Stimulated activated CD8-positive, alpha-beta memory T cell treated with anti-CD3 and anti-CD28 coated beads, Interleukin-4, amount 100 ng/mL, for 24 hours (primary cell): Measurements from ENCODE around the gene MDFIC2.
"Not testable (repeated sequence)": the region's sequence is repeated elsewhere in the genome, so short reads cannot be mapped to it uniquely, and the experiment has no call there.

Experiments used
- DNase-seq: peaks from one replicate; pipeline ENCODE4 v3.0.0-alpha.2; 2020; ENCODE audit warnings: low read depth

MDFIC2 gene

DNA sequence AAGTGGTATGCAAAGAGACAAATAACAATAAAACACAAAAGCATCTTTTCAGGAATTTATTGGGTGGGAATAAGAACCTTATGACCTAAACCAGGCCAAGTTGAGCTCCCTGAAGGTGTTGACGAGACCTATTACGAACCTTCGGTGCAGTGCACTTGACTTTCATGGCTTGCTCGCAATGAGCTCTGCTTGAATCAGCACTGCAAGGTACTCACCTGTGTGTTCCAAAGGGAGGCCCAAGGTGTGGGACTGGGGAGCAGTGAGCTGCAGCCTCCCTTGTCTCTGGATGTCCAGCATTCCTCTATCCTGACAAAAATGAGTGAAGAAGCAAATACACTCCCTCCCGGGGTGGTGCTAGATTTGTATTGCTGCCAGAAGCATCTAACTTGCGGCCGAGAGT is at the start of gene MDFIC2:
Gene MDFIC2, minus strand, starts transcription at position 303 of the 400 bp plus-strand sequence. CDS start 665 bp downstream, outside the sequence.
- no peak for DNase-seq

DNA sequence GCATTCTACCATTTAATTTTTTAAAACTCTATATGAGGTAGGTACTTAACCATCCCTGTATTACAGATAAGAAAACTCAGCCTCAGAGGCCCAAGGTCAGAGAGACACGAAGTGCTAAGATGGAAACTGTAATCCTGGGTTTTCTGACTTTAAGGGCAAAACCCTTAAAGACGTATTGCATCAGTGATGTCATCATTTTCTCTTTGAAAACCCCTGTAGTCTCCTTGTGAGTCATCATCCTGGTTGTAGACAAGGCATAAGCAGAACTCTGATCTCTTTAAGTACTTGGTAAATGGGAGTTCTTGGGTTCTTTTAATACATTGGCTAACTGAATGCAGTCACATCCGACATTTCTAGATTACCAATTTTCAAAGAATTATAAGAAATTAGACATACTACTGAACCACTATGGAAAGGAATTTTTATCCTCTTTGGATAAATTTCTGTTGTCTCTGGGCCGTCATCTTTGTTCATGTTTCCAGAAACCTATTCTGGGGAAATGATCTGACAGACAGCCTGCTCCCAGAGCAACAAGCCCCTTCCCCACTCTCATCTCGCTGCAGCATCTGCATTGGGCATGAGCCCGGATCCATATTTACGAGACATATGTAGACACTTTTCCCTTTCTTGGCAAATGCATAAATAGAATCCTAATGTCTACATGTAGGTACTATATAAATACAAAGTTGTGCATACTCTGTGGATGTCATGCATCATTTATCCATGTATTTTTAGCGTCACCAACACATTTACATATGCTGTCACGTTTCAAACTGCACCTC is 48.7 kb upstream of the MDFIC2 start:
- DNase-seq = no peak

DNA sequence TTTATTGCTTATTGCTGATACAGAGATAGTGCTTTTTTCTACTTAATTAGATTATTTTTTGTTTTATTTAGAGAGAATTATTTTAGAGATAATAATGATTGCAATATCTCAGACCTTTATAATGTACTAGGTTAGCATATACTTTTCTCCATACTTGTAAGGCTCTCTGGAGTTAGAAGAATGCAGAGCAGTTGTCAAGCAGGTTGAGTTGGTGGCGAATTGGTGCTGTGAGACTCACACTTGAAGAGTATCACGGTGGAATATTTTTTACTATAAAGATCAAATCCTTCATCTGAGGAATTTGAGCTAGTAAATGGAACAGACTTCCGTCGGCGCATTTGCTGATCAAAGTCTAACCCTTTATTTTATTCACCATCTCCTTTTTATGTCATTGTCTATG is 47.3 kb upstream of the MDFIC2 start:
- no peak for DNase-seq

DNA sequence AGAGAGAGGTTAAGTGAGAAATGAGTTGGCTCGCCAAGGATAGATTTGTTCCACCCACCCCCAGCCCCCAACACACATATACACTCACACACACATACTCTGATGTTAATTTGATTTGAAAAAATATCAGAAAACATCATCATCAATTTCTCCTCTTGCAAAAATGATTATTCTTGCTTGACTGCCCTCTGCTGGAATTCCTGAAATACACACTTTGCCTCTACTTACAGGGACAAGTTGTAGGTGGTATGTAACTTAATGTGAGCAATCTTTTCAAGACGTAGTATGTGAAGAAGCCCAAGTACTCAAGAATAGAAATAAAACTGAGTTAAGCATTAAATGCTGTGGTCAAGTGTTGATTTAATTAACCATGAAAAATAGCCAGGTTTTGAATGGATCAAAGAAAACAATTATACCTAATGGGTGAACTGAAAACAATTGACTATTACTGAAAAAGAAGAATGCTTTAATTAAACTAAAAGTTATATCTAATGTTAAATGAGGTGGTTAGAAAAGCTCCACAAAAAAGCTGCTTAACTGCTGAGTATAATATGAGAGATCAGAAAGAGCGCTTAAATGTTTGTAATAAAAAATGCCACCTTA is 46.6 kb upstream of the MDFIC2 start:
- no peak for DNase-seq

DNA sequence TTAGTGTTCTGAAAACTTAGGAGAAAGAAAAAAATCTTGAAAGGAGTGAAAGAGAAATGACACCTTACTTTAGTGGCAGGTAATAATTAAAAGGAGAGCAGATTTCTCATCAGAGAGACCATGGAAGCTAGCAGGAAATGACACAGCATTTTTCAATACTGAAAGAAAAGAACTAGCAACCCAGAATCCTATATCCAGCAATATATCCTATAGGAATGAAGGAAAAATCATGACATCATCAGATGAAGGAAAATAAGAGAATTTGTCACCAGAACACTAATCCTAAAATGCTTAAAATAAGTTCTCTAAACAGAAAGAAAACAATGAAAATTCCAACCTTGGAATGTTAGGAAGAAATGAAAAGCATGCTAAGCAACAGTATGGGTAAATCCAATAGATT is 39.8 kb upstream of the MDFIC2 start:
- no peak for DNase-seq

DNA sequence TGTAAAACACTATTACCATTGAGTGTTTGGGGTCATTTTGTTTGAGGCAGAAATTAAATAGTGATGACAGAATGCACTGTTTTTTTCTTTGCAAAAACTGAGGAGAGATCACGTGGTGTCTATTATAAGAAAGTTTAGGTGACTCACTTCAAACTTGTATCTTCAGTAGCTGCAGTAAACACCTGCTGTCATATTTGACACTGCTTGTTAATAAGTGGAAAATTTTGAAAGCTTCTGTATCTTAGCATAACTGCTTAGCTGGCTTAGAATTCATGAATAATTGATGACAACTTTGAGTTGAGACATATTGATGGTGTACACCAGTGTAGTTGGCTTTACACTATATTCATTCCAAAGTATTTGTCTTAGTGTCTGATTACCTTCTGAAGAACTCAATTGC is 29.7 kb upstream of the MDFIC2 start:
- DNase-seq = no peak

DNA sequence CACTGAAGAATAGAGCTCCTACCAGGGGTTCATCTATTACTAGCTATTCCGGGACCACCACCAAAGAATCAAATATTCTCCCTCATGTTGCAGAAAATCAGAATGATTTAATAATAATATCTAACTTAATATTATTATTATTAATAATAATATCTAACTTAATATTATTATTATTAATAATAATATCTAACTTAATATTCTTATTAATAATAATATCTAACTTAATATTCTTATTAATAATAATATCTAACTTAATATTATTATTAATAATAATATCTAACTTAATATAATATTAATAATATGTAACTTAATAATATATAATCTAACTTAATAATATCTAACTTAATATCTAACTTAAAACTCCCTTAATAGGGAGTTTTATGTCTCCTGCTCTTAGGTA is 24.4 kb upstream of the MDFIC2 start:
- DNase-seq = not testable (repeated sequence)

DNA sequence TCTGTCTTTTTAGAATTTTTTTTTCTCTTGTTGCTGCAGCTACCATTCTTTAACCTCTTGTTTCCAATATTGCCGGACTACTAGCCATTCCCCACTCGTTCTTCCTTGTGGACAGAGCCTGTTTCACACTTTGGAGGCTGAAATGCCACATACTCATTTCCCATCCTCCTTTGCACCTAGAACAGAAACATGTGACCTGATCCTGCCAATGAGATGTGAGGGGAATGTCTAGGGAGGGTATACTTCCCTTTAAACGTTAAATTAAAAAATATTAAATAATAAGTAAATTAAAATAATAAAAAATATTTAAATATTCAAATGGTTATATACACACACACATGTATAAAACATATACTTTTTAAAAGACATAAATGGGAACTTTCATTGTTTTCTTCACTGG is 20.6 kb upstream of the MDFIC2 start:
- no peak for DNase-seq

DNA sequence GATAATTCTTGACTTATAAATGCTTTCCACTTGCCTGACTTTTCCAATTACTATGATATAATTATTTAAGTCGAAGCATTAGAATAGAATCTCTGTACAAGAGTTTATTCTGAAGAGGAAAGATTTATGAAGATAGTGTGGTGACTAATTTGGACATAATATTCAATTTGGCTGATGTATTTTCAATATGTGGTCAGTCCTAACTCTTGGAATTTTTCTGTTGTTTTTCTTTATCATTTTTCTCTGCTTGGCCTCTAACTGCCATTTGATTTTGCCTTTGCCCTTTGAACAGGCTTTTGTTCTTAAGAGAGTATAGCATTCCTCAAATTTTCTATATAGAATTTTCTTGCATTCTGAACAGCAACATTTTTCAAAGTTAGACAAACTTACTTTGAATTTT is 2.6 kb upstream of the MDFIC2 start:
- DNase-seq = no peak

DNA sequence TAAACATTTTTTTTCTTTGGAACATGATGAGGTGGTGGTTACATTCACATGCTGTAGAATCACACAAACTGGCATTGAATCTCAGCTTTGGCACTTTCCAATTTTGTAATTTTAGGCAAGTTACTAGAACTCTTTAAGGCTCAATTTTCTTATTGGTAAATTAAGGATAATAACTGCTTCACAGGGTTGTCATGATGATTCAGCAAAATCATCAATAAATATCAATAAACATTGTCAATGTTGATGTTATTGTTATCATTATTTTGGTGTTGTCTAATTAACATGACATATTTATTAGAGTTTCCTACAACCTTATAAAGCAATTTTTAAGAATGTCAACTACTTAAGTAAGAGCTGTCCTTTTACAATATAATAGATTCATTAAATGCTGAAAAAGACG is 1.6 kb downstream of the MDFIC2 start:
- no peak for DNase-seq

DNA sequence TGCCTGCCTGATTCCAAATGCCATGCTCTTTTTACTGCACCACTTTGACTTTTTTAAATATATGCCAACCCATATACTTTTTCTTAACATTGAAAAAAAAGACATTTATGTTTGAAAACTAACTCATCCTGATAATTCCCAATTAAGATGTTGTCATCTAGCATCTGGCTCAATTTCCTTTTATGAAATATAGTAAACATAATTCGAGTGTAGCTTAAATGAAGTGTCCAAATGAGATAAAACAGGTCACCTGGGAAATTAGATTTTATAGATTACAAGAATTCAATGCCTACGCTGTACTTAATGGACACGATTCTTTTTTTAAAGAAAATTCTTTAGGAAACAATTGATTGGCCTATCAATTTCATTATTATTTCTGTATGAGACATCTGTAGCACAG is 2.8 kb downstream of the MDFIC2 start:
- no peak for DNase-seq

DNA sequence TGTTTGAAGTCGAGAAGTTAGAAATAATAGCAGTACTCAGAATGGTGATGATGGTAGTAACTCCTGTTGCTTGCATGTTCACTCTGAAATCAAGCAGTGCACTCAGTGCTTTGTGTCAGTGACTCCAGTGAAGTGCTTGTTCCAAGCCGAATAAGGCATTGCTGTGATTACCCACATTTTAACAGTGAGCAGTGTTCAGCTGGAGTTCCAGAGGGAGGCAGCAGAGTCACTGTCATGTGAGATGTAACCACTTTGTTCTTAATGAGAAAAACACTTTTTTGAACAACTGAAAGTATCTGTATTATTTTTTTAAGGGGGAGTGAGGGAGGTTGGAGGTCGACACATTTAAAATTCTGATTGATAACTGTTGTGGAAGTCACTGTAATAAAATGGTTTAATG is 3.7 kb downstream of the MDFIC2 start:
- no peak for DNase-seq

DNA sequence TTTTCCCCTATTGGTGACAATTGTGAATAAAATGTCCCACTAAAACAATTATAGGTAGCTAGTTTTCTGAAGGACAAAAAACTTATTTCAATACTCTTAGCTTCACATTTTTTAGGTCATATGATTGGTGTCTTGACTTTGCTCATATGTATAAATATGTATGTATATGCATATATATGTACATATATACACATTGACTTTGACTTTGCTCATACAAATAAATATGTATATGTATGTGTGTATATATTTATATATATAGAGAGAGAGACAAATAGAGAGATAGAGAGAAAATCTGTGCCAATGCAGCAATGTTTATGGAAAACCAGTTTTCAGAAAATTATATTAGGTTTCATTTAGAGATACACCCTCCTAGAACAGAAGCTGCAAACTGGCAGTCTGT is 5.7 kb downstream of the MDFIC2 start:
- no peak for DNase-seq

DNA sequence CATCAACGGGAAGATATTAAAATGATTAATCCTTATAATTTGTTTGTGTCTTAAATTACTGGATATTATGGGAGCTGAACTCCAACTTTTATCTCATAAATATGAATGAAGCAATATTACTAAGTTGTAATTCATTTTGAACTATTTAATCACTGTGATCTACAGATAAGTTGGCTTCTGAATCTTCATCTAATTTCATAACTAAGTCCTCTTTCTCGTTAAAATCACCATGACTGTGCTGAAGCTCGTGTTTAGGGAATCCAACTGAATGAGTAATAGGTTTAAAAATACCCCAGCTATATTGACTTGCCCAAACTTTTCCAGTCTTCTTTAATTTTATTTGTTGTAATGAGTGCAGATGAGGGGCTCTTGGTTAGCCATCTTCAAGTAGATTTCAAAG is 14.1 kb downstream of the MDFIC2 start:
- DNase-seq = no peak

DNA sequence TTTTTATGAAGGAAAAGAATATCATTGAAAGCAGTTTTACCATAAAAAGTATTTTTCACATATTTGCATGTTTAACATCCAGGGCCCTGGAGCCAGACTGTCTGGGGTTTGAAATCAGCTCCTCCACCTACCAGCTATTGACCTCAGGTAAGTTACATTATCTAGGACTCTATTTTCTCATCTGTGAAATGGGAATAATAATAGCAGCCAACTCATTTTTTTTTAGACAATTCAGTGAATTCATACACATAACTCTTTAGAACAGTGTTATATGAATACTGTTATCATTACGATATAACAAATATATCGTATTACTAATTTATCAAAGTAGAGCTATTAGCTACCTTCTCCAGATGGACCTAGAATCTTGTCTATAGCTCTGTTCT is 21.3 kb downstream of the MDFIC2 start:
- no peak for DNase-seq

DNA sequence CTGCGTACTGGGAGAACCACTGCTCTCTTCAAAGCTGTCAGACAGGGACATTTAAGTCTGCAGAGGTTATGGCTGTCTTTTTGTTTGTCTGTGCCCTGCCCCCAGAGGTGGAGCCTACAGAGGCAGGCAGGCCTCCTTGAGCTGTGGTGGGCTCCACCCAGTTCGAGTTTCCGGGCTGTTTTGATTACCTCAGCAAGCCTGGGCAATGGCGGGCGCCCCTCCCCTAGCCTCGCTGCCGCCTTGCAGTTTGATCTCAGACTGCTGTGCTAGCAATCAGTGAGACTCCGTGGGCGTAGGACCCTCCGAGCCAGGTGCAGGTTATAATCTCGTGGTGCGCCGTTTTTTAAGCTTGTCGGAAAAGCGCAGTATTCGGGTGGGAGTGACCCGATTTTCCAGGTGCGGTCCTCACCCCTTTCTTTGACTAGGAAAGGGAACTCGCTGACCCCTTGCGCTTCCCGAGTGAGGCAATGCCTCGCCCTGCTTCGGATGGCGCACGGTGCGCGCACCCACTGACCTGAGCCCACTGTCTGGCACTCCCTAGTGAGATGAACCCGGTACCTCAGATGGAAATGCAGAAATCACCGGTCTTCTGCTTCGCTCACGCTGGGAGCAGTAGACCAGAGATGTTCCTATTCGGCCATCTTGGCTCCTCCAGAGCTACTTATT is 21.9 kb downstream of the MDFIC2 start:
- not testable (repeated sequence) for DNase-seq

DNA sequence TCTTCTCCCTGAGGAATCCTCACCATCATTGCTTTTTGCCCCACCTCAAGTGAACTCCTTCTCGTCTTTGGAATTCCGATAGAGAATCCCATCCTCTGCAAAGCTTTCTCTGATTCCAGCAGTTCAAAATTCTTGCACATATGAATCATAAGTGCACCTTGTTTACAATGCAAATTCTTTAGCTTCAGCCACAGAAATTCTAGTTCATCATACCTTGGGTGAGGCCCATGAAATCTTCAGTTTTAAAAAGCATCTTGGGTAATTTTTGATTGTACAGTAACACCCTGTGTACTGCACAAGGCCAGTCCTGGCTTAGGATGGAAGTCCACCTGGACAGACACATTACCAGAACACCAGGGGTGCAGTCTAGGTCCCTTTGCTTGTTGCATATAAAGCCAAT is 30.8 kb downstream of the MDFIC2 start:
- DNase-seq = no peak

DNA sequence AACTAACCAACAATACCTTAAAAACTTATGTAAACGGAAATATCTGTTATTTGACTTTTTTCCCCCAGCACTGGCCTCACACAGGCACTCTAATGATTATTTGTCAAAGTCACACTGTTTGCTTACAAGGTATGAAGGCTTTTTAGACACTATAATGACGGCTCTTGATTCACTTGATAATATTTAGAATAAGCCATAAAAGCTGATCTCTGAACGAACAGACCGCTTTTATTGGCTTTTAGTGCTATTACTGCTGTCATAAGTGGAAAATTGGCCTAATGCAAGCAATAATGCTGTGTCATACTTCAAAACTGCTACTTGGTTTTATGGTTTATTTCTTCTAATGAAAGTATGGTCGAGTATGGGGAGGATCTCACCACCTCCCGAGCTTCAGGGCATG is 35.1 kb downstream of the MDFIC2 start:
- no peak for DNase-seq

DNA sequence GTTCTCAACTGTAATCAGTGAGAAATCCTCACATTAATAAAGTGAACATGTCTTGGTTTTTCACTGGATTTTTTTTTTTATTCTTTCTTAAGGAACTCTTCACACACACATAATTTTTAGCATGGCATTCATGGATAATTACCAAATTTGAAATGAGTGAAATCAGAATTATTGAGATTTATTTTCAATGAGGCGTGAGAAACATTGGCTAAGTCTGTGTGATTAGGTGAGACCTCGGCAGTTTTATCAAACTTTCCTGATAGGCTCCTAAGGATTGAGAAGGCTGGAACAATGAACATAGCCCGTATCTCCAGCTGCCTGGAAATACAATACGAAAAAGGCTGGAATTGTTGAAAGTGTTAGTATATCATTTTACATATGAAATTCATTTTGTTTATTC is 35.5 kb downstream of the MDFIC2 start:
- no peak for DNase-seq

DNA sequence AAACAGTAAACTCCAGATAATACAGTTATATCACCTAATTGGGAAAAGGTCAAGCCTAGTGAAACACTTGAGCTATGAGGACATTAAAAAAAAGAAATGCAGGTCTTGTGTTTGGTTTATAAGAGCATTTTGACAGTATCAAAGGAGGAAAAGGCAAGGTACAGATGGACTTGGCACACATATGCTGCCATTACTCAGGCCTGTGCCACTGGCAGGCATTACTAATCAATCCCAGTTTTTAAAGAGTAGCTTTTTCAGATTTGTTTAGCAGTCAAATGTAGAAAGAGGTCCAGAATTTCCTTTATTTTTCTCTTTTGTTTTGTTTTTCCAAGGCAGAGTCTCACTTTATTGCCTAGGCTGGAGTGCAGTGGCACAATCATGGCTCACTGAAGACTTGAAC is 38.9 kb downstream of the MDFIC2 start:
- DNase-seq = no peak

DNA sequence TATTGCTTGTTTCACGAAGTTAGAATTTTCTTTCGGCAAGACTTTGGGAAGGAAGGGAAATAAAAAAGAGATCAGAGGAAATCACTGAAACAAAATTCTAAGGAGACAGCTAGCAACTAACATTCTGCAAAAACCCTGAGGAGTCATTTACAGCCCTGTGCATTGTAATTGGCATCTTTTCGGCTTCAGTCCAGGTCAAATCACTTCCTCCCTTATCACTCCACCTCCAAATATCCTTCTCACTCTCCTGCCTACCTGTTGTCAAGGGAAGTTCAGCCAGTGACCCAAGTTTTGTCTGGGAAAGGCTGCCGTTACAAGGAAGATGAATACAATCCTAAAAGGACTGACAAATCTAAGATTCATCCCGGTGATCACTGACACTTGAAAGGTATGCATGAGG is 39.6 kb downstream of the MDFIC2 start:
- no peak for DNase-seq

DNA sequence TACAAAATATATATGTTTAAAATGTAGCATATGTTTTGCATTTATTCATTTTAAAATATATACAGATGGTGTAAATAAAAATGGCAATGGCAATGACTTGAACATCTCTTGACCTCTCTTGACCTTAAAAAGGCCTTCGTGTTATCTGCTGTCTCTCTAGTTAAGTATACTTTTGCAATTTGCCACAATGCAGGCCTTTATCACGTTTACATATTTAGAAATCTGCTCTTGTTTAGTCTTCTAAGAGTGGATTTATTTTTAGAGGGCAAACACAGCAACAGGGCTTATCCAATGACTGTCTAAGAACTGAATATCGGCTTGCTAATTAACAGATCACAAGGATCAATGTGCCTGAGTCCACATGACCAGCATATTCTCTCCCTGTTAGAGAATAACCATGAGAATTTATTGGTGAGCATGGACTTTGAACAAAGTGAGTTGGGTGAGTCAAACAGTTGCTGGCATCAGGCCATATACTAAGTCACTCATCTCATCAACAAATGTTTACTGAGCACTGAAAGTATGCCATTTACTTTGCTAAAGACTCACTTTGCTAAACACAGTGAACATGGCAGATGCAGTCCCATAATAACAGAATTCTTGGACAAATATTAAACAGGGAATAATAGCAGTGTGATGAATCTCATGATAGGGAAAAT is 48.2 kb downstream of the MDFIC2 start:
- no peak for DNase-seq

DNA sequence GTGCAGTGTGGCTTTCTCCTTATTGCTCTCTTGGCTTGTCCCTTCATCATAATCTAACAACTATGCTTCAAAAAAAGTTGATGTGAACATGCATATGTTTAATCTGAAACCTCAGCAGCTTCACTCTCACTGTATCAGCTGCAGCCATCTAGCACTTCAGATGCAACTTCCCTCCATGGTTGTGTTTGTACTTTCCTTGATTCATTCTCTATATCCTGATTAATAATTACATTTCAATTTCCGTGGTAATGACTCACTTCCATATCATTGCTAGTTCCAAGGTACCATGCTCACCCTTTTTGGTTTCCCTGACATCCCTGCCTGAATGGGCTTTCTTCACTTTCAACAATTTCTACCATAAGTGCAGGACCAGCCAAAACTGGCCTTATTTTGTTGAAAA is 51.2 kb downstream of the MDFIC2 start:
- no peak for DNase-seq
